ENCODE measurements around the gene SLC4A5.

The SLC4A5 gene, protein sequence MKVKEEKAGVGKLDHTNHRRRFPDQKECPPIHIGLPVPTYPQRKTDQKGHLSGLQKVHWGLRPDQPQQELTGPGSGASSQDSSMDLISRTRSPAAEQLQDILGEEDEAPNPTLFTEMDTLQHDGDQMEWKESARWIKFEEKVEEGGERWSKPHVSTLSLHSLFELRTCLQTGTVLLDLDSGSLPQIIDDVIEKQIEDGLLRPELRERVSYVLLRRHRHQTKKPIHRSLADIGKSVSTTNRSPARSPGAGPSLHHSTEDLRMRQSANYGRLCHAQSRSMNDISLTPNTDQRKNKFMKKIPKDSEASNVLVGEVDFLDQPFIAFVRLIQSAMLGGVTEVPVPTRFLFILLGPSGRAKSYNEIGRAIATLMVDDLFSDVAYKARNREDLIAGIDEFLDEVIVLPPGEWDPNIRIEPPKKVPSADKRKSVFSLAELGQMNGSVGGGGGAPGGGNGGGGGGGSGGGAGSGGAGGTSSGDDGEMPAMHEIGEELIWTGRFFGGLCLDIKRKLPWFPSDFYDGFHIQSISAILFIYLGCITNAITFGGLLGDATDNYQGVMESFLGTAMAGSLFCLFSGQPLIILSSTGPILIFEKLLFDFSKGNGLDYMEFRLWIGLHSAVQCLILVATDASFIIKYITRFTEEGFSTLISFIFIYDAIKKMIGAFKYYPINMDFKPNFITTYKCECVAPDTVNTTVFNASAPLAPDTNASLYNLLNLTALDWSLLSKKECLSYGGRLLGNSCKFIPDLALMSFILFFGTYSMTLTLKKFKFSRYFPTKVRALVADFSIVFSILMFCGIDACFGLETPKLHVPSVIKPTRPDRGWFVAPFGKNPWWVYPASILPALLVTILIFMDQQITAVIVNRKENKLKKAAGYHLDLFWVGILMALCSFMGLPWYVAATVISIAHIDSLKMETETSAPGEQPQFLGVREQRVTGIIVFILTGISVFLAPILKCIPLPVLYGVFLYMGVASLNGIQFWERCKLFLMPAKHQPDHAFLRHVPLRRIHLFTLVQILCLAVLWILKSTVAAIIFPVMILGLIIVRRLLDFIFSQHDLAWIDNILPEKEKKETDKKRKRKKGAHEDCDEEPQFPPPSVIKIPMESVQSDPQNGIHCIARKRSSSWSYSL

DNA sequence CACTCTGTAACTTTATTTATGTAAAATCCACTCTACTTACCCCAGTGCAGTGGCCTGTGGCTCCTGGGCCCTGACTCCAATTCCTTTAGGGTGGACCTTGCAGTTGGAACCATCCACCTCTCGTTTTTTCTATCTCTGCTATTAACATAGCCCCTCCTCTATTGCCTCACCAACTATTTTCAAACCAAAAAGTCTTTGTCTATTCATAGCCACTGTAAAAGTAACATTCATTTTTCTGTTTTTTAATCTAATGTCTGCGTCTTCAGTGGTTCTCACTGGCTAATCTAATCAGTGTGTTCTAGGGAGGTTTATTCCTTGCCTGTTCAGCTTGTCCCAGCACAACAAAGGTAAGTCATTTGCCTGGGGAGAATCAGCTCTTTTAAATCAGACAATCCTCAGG is at the start of gene SLC4A5:
Gene SLC4A5, minus strand, starts transcription at position 101 of the 400 bp plus-strand sequence. CDS start 28,393 bp downstream, outside the sequence.
- DNase-seq: no peak

DNA sequence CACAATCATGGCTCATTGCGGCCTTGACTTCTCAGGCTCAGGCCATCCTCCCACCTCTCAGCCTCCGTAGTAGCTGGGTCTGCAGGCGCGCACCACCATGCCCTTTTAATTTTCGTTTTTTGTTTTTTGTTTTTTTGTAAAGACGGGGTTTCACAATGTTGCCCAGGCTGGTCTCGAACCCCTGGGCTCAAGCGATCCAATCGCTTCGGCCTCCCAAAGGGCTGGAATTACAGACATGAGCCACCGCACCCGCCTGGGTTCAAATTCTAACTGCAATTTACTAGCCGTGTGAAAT is 49.2 kb upstream of the SLC4A5 start:
- DNase-seq: no peak

DNA sequence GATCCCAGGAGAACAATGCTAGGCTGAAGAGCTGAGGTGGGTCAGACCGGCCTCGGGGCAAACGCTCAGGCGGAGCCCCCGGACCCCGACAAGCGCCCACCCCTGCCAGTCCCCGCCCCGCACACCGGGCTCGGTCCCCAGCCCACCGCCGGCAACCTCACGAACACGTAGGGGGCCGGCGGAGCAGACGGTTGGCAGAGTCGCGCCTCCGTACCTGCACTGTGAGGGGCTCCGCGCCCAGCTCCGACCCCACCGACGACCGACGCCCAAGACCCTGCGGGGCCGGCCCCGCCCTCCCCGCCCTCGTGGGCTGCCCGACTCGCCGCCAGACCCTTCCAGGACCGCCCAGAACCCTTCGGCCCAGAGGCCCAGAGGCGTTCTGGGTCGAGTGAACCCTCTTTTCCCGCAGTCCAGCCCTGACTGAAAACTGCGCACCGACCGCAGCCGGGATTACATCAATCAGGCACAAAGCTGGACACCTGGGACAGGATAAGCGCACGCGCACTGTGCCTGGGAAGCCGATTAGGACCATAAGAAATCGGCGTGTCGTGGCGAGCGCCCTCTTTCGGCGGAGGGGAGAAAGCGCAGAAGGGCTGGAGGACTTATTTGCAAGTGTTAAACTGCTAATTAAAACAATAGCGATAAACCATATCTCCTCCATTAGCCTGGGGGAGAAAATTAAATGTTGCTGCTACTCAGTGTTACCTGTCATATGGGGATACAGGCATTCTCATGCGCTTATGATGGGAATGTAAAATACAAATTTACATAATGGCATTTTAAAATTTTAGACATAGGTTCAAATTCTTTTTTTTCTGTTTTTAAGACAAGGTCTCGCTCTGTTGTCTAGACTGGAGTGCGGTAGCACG is 48.6 kb upstream of the SLC4A5 start:
- DNase-seq: peak; percentile 95

DNA sequence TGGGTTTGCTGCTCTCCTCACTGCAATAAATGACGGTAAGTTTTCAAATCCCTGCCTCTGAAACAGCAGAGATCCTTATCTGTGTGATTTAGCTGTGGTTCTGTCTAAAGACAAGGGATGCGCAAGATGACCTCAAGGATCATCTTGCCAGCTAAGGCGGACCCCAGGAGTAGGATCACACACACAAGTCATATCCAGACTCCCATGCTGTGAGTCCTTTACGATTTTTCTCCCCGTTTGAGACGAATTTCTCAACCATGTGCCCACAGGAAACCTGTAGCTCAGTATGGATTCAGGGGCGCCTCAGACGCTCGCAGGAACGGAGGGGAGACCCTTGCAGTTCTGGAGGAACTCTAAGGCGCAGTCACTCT is 48.0 kb upstream of the SLC4A5 start:
- peak; percentile 56 for DNase-seq

DNA sequence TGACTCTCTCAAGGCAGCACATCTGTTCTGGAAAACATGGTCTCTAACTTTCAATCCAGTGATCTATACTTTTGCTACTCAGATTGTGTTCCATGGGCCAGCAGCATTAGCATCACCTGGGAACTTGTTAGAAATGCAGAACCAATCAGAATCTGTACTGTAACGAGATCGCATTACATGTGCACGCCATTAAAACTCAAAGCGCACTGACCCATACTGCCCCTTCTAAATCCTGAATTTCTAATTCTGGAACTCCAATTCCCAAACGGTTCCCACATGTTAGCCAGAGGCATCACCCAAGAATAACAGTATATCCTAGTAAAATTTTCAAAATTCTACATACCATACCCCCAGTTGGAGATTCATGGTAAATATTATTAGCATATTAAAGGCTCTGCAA is 47.4 kb upstream of the SLC4A5 start:
- no peak for DNase-seq

DNA sequence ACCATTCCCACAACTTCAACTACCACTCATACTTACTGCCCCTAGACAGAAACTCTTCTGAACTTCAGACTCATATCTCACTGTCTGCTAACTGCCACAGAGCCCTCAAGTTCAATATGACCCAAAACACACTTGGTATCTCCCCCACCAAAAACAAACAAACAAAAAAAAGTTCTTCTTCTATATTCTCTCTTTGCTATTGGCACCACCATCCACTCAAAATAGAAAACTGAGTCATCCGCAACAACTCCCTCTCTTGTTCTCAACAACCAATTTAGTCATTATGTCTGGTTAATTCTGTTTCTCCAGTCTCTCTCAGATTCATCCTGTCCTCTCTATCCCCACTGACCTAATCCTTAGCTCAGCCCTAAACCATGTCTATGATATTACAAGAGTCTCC is 44.1 kb upstream of the SLC4A5 start:
- no peak for DNase-seq

DNA sequence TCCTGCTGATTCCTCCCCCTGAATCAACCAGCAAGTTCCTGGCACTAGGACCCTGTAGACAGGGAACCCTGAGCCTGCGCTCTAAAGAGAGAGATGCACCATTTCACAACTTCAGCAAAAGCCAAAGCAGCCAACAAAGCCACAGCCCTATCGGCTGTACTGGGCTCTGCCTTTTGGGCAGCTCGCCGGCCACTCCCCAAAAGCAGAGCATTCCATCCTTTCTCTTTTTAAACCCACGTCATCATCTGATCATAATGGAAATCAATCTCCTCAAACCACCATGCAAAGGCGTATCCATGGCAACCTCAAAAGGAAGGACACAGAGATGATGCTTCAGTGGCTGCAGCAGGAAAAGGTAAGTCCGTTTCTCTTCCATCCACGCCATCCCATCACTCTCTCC is 42.2 kb upstream of the SLC4A5 start:
- no peak for DNase-seq

DNA sequence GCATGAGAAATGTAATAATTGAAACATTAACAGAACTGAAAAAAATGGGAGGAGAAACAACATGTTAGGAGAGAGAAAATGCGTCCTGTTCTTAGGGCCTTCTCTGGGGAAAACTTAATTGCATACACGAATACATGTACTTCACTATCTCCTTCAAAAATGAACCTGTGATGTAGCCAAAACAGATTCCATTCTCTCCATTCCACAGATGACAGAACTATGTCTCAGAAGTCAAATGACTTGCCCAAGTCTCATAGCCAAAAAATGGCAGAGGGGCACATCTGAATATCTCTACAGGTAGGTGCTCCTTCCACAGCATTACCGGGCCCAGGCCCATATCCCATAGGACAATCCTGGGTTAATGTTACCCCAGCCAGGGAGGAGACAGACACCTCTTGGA is 40.8 kb upstream of the SLC4A5 start:
- no peak for DNase-seq

DNA sequence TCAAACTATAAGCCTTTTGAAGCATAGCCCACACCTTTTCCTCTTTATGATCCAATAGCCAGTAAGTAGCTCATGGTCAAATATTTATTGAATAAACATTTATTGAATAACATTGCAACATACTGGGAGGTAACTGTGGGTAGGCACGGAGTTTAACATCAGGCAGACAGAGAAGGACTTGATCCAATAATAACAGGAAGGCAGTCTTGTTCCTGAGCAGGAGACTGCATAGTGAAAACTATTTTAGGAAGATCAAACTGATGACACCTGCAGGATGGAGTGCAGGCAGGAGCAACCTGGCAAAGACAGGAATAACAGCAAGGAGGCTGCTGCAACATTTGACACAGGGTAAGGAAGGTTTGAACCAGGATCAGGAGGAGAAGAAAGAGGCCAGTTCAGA is 40.0 kb upstream of the SLC4A5 start:
- peak; percentile 53 for DNase-seq

DNA sequence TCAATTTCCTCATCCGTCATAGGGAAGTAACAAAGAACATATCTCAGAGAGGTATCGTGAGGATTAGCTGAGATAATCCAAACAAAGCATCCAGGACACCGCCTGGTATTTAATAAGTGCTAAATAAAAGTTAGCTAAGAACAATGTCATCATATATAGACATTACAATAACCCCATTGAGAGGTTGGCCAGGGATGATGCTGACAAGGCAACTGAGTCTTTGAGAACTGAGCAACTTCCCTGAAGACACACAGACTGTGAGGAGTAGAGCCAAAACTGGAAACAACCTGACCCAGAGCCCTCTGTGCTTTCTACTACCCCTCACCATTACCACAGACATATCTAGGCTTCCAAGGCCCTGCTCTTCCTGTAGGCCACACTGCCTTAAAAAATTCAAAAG is 38.5 kb upstream of the SLC4A5 start:
- no peak for DNase-seq

DNA sequence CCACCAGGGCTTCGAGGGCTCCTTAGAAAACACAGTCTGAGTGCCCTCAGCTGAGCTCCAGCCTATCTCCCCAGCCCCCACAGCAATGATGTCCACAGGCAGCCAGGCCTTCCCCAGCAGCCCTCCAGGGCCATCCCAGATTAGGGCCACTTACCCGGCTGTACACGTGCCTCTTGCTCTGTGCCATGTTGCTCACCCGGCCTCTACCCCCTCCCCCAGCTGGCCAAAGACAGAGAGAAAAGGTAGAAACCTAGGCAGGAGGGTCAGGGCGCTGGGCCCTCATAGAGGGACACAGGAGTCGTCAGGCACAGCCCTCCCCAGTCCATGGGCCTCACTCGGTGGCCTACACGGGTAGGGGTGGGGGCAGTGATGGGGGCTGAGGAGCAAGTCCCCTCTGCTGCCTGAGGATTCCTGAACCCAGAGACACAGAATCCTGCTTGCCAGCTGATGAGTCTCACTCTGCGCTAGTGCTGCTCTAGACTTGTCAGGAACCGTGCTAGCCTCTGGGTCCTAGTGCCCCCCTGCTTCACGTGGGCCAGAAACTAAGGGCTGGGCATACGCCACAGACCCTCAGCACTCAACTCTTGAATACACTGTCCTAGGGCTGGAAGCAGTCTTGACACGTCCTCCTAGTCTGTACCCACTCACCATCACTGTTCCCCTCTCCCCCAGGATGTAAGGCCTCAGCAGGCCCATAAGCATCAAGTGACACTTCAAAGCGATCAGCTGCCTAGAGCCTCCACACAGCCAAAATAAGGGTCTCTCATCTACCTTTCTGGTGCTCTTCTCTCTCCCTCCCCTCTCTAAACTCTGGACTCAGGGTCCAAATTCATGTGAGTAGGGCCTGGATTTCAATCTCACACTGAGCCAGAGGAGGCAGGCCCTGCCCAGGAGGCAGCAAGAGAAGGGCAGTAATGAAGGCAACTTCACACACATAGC is 36.9 kb upstream of the SLC4A5 start, which contains the start of gene DCTN1:
Gene DCTN1, minus strand, starts transcription at position 461 of the 939 bp plus-strand sequence. Its CDS starts 274 bp downstream, at position 187.
- DNase-seq: peak; percentile 13

DNA sequence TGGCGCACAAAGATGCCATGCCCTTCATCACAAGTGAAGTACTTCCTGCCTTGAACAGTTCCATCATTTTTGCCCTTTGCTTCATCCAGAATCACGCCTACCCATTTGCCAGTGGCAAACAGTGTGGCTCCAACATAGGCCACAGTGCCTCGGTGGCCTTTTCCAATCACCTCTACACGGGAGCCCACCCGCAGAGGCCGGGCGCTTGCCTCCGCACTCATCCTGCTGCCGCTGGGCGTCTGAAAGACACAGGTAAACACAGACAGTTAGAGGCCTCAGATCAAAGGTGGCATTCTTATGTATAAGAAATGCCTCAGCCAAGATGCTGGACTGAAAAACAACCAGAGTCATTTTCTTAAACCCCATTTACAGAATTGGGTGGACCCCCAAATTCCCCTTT is 34.8 kb upstream of the SLC4A5 start:
- DNase-seq: no peak

DNA sequence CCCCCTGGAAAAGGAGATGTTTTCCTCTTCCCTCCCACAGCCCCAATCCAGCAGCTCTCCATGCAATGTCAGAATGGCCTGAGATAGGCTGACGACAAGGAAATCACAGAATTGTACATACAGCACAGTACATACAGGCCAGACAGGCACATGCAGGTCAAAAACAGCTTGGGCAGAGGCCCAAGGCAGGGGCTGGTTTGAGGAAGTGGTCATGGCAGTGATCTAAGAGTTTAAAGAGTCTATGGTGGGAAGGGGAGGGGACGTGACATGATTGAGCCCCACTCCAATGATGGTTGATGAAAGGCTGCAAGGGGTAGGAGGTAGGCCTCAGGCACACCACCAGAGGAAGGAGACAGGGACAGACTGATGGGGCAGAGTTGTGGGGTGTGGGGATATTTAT is 32.6 kb upstream of the SLC4A5 start:
- no peak for DNase-seq

DNA sequence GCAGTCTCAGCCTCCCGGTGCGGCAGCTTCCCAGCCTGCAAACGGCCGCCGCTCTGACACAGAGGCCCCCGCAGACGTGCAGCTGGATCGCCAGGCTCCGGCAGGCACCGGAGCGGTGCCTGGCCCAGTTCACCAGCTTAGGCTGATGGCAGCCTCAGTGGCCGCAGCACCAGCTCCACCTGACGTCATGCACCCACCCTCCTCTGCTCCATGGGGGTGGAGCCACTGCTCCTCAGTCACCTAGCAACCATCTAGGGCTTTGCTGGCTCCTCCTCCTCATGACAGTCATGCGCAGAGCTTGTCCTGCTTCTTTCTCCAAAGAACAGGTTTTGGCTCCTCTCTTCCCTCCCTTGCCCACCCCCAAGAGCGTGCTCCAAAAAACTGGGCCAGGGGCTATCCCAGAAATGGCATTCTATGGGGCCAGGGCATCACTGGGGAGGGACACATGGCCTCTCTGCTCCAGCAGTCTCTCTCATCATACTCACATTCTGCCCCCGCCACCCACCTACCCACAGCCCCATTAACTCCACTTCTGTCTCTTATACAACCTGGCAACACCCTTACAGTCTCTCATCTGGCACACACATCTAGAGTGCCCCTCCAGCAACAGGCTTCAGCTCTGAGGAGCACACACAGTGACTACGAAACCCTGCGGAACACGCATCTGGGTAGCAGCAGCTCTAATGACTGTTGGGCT is 31.4 kb upstream of the SLC4A5 start:
- peak; percentile 76 for DNase-seq

DNA sequence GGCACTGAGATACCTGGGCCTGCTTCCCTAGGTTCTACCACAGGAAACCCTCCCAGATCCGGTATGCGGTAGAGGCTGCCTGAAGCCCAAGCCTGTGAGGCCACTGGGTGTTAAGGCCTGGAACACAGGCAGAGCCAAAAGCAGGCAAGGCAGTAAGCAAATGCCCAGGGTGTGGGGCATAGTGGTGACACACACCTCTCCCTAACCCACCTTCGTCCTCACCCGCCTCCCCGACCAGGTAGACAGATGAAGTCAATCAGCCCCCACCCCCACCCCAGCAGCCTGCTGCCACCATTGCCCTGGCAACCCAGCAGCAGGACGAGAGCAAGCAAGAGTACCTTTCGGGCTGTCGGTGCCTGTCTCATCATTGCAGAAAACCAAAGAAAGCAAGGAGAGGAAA is 30.8 kb upstream of the SLC4A5 start:
- DNase-seq: no peak

DNA sequence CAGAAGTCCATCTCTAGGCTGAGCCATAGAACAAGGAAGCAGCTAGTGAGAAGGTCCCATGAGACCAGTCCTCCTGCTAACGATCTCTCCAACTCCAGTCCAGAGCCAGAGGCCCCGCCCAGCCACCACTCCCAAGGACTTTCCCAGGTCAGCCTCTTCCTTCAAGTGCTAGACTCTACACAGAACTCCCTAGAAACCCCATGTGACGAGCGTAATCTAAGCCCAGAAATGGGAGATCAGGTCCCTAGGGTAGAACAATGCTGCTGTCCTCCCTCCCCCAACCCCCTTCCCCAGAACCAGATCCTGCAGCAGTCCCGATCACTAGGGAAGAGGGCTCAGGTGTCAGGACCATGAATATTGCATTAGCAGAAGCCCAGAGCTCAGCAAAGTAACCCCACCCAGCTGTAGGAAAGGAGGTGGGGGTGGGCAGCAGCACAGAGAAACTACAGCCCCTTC is 30.0 kb upstream of the SLC4A5 start:
- no peak for DNase-seq

DNA sequence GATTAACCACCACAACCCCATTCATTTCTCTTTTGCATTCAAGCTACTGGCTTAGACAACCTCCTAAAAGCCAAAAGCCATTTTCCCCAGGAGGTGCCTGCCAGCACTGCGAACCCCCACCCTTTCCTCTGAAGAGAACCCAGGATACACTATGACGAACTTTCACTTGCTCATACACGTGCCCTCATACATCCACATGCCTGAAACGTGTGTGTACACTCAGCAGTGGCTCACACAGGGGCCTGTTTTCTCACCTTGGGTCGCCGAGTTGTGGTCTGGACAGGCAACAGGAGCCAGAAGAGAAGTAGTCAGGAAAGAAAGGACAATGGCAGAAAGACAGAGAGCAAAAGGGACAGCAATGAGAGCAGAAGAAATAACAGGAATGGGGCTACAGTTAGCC is 29.5 kb upstream of the SLC4A5 start:
- no peak for DNase-seq

DNA sequence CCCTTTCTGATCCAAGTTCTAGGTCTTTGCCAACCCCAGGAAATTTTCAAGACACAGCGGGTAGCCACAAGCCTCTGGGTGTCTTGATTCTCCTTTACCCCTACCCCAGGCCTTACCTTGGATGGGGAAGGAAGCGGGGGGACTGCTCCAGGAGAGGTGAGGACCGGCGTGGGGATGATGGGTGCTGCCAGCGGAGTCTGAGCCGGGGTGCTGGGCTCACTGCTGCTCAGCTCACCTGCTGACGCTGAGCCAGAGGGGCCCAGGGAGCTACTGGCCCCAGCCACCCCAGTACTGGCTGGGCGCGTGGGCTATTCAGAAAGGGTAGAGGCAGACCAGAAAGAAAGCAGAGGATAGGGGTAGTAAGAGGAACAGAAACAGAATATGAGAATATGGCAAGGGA is 28.2 kb upstream of the SLC4A5 start:
- no peak for DNase-seq

DNA sequence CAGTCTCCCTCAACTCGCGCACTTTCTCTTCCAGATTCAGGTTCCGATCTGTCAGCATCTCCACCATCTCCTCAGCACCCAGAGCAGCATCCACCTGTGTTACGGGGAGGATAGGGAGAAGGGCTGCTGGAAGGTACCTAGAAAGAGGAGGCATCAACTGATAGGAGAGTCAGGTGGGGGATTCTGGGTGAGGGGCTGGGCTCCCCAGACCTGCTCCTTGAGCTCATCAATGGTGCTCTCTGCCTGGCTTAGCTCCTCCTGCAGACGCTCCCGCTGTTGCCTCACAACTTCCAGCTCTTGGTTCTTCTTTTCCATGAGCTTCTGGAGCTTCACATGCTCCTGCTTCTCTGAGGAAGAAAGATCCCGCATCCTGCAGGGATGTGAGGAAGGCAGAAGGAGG is 26.8 kb upstream of the SLC4A5 start:
- DNase-seq: no peak

DNA sequence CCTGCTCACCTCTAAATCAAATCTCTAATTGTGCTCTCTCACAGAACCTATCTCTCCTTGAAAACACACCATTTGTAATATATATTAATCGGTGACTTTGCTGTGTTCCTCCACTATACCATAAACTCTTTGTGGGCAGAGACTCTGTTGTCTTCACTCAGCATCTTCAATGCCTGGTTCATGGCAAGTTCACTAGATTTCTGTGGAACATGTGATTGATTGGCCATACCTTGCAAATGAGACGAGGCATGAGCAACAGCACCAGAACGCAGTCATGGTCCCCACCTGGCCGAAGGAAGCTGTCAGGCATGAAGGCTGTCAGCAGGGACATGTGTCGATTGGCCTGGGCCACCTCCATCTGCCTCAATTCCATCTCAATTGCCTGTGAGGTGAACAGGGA is 25.3 kb upstream of the SLC4A5 start:
- no peak for DNase-seq

DNA sequence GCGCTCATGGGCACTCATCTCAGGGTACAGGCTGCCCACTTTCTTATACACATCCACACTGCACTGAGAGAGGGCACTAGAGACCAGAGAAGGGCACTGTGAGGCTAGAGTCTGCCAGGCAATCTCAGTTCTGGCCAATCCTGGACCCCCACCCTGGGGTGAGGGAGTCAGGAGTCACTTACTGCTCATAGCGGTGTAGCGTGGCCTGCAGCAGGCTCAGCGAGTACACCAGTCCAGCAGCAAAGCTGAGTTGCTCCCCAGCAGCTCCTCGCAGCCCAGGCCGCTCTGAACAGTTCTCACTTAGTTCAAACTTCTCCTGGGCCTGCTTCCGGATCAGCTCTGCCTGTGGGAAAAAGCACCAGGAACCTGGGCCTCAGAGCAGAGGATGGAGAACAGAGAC is 24.6 kb upstream of the SLC4A5 start:
- DNase-seq: no peak
